OCI-LY7 (cell line): Measurements from ENCODE around the gene PHOSPHO2. TPM values are rescaled to one million over a fixed set of nuclear protein-coding genes. Genes with fewer than 3 reads are reported as not detected.

ENCODE experiments used
- BruUV-seq: library from RNA; stranded (reverse); fragments of 400-500 nt; replicated peaks from 2 replicates; lab custom pipeline; 2021; lab: Mats Ljungman, UMichigan
- CTCF ChIA-PET: fragments of 300-600 bp; sonication (Branson Sonifier 250); formaldehyde crosslinking; loops from one replicate; lab custom pipeline; 2022; ENCODE audit warnings: antibody characterized with exemption; ENCODE audit not compliant: unreplicated experiment; lab: Charles Lee
- POLR2A ChIA-PET: fragments of 300-600 bp; sonication (Branson Sonifier 250); formaldehyde crosslinking; loops from one replicate; lab custom pipeline; 2022; ENCODE audit warnings: antibody characterized with exemption; lab: Charles Lee
- DNase-seq: peaks from one replicate; pipeline ENCODE4 v3.0.0-alpha.2; 2015; ENCODE audit warnings: low spot score
- H2AFZ ChIP-seq: fragments of 200-600 bp; sonication (generic), shearing (Covaris generic); 2 replicates; pipeline ENCODE4 v1.6.1; 2014; ENCODE audit warnings: mild to moderate bottlenecking, antibody characterized with exemption, low read length, moderate library complexity
- H3K27ac ChIP-seq: fragments of 200-600 bp; sonication (generic); 2 replicates; pipeline ENCODE4 v1.5.1; 2014; ENCODE audit warnings: mixed run types, low read depth, mild to moderate bottlenecking, moderate library complexity, low read length, inconsistent platforms; ENCODE audit not compliant: poor library complexity, severe bottlenecking
- H3K36me3 ChIP-seq: fragments of 200-600 bp; sonication (generic); 2 replicates; pipeline ENCODE4 v1.6.1; 2014; ENCODE audit warnings: mild to moderate bottlenecking, antibody characterized with exemption, low read length, moderate library complexity, mixed read lengths; ENCODE audit not compliant: insufficient read depth
- H3K4me1 ChIP-seq: fragments of 200-600 bp; sonication (generic); 2 replicates; pipeline ENCODE4 v1.5.1; 2014; ENCODE audit warnings: mild to moderate bottlenecking, low read length; ENCODE audit not compliant: insufficient read depth, poor library complexity, severe bottlenecking
- H3K4me2 ChIP-seq: fragments of 200-600 bp; sonication (generic); 2 replicates; pipeline ENCODE4 v1.6.1; 2014; ENCODE audit warnings: mild to moderate bottlenecking, low read length
- H3K4me3 ChIP-seq: fragments of 200-600 bp; sonication (generic); 2 replicates; pipeline ENCODE4 v1.5.1; 2014; ENCODE audit warnings: mild to moderate bottlenecking, low read depth, low read length; ENCODE audit not compliant: poor library complexity, severe bottlenecking
- H3K79me2 ChIP-seq: fragments of 200-600 bp; sonication (generic); 2 replicates; pipeline ENCODE4 v1.6.1; 2016; ENCODE audit warnings: low read depth, mild to moderate bottlenecking, low read length, moderate library complexity, mixed read lengths; ENCODE audit not compliant: insufficient read depth
- H3K9me2 ChIP-seq: fragments of 200-600 bp; sonication (generic); 2 replicates; pipeline ENCODE4 v1.6.1; 2016; ENCODE audit warnings: mild to moderate bottlenecking, low read length, mixed read lengths; ENCODE audit not compliant: insufficient read depth
- H3K9me3 ChIP-seq: fragments of 200-600 bp; sonication (generic); 2 replicates; pipeline ENCODE4 v1.6.1; 2014; ENCODE audit warnings: mild to moderate bottlenecking, mixed run types, low read length, mixed read lengths
- H4K20me1 ChIP-seq: fragments of 200-600 bp; sonication (generic); 2 replicates; pipeline ENCODE4 v1.6.1; 2014; ENCODE audit warnings: mild to moderate bottlenecking, antibody characterized with exemption, low read length, moderate library complexity, mixed read lengths; ENCODE audit not compliant: insufficient read depth
- EZH2phosphoT487 ChIP-seq: fragments of 200-600 bp; sonication (generic); IDR thresholded peaks from 2 replicates; pipeline ENCODE4 v1.6.1; 2018; ENCODE audit warnings: low read depth, borderline replicate concordance, mild to moderate bottlenecking, mixed run types, antibody characterized with exemption, low read length, moderate library complexity, mixed read lengths
- intact Hi-C: fragments of 100-400 bp; cut with micrococcal nuclease; formaldehyde crosslinking; loops from one replicate; pipeline ENCODE4 v1.10.0; 2022; ENCODE audit not compliant: unreplicated experiment
- total RNA-seq, 2 experiments: library from RNA; depleted of rRNA in 1 of 2; stranded (reverse); fragments of >200 nt in 1 of 2; shearing (Covaris generic) in 1 of 2; gene quantifications; 2 replicates each; pipeline ENCODE4 v1.2.3, GENCODE V29; 2014 to 2022
- TF ChIP-seq, protein P1 (sequence below): fragments of 200-600 bp; sonication (generic); conservative IDR thresholded peaks from 2 replicates; pipeline ENCODE4 v1.5.1; 2014; ENCODE audit warnings: mild to moderate bottlenecking, antibody characterized with exemption, low read length, moderate library complexity, mixed read lengths

Gene PHOSPHO2
- total RNA-seq, 2 experiments from 2014 or later: 2.8 to 2.9 TPM

DNA sequence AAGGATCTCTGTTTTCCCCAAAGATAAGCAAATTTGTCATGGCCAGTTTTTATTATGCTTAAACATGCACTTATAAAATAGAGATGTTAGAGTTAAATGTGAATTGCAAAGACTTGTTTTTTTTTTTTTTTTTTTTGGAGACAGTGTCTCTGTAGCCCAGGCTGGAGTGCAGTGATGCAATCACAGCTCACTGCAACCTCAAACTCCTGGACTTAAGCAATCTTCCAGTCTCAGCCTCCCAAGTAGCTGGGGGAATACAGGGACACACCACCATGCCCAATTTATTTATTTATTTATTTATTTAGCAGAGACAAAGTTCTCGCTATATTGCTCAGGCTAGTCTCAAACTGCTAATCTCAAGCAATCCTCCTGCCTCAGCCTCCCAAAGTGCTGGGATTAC lies 15.1 kb downstream of the PHOSPHO2 start:
- H3K9me3 ChIP-seq: peaks cover 12% of the 10 kb centered on the region
- no peaks in the 10 kb centered on the region for H3K79me2 ChIP-seq
- ChIA-PET POLR2A (no interaction called here), CTCF (no interaction called here)
- no peaks in the 10 kb centered on the region for H3K36me3 ChIP-seq
- no peak overlapping the region for H3K27ac ChIP-seq
- H4K20me1 ChIP-seq: no peaks in the 10 kb centered on the region
- no peak overlapping the region for H3K4me3 ChIP-seq
- H3K4me2 ChIP-seq: no peak overlapping the region
- intact Hi-C loops: no loop called here
- no peaks in the 10 kb centered on the region for H3K4me1 ChIP-seq
- H2AFZ ChIP-seq: no peak overlapping the region
- no peak for DNase-seq
- no peaks in the 10 kb centered on the region for H3K9me2 ChIP-seq
- TF ChIP-seq EZH2phosphoT487: no peak
- TF ChIP-seq, protein P1, sequence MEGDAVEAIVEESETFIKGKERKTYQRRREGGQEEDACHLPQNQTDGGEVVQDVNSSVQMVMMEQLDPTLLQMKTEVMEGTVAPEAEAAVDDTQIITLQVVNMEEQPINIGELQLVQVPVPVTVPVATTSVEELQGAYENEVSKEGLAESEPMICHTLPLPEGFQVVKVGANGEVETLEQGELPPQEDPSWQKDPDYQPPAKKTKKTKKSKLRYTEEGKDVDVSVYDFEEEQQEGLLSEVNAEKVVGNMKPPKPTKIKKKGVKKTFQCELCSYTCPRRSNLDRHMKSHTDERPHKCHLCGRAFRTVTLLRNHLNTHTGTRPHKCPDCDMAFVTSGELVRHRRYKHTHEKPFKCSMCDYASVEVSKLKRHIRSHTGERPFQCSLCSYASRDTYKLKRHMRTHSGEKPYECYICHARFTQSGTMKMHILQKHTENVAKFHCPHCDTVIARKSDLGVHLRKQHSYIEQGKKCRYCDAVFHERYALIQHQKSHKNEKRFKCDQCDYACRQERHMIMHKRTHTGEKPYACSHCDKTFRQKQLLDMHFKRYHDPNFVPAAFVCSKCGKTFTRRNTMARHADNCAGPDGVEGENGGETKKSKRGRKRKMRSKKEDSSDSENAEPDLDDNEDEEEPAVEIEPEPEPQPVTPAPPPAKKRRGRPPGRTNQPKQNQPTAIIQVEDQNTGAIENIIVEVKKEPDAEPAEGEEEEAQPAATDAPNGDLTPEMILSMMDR: no peak
- no TSS peak for BruUV-seq

DNA sequence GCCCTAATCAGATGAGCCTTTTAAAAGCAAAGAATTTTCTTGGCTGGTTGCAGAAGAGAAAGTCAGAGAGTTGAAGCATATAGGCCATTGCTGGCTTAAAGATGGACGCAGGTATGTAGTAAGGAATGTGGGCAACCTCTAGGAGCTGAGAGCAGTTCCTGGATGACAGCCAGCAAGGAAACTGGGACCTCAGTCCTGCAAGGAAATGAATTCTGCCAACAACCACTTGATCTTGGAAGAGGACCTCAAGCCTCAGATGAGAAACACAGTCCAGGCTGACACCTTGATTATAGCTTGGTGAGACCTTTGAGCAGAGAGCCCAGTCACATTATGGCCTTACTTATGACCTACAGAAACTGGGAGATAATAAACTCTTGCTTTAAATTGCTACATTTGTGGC lies 15.7 kb downstream of the PHOSPHO2 start:
- CTCF ChIA-PET: no interaction called here
- BruUV-seq: no TSS peak

More for the DNA sequence above, 15.7 kb downstream of the PHOSPHO2 start:
- Histone ChIP-seq H3K4me3 (no peak overlapping the region), H2AFZ (no peak overlapping the region), H4K20me1 (no peaks in the 10 kb centered on the region), H3K4me1 (no peaks in the 10 kb centered on the region), H3K36me3 (no peaks in the 10 kb centered on the region), H3K27ac (no peak overlapping the region), H3K4me2 (no peak overlapping the region), H3K9me2 (no peaks in the 10 kb centered on the region), H3K9me3 (peaks cover 12% of the 10 kb centered on the region), H3K79me2 (no peaks in the 10 kb centered on the region)
- POLR2A ChIA-PET: interaction anchor here (0.5 to 0.6 kb wide), 2 partner anchors 10 to 54 kb away, joined by 3 to 4 read pairs; no protein-coding TSS in a partner anchor
- TF ChIP-seq, protein P1: no peak
- TF ChIP-seq EZH2phosphoT487: no peak
- no peak for DNase-seq
- intact Hi-C loops: no loop called here
